Skin epidermis (tissue), 12 donors: ENCODE results near the gene UMAD1.

ENCODE experiments used
- H3K27ac ChIP-seq, 21 experiments: fragments of 200-600 bp; sonication (generic) in 11 of 21; one replicate each; pipeline ENCODE4 v1.5.0; 2020; ENCODE audit warnings: mild to moderate bottlenecking in 3 of 21, inconsistent platforms in 2 of 21, moderate library complexity in 2 of 21
- H3K4me3 ChIP-seq, 7 experiments: fragments of 200-600 bp; sonication (generic) in 2 of 7; one replicate each; pipeline ENCODE4 v1.5.0; 2020; ENCODE audit warnings: inconsistent platforms in 2 of 7, mild to moderate bottlenecking in 2 of 7, moderate library complexity in 1 of 7

Gene UMAD1

GRCh38 chr7:7640221-7641128, at the start of gene UMAD1:
Gene UMAD1, plus strand, starts transcription at chr7:7640752. Its CDS starts 32,620 bp downstream, at chr7:7673372.
- peak within 1 kb of the TSS; percentile 55 to 94 (median 88) for H3K27ac ChIP-seq
- H3K4me3 ChIP-seq = peak within 1 kb of the TSS; percentile 57 to 86 (median 79)

GRCh38 chr7:7595451-7595850, 45.1 kb upstream of the UMAD1 start:
- no peak overlapping the region for H3K27ac ChIP-seq
- no peak overlapping the region for H3K4me3 ChIP-seq

GRCh38 chr7:7596176-7596575, 44.4 kb upstream of the UMAD1 start:
- no peak overlapping the region for H3K27ac ChIP-seq
- no peak overlapping the region for H3K4me3 ChIP-seq

- Histone ChIP-seq H3K27ac (no peak overlapping the region), H3K4me3 (no peak overlapping the region)
These were observed 33.5 kb upstream of the UMAD1 start for GRCh38 chr7:7607010-7607409.

- Histone ChIP-seq H3K27ac (no peak overlapping the region), H3K4me3 (no peak overlapping the region)
These were observed 31.2 kb upstream of the UMAD1 start for GRCh38 chr7:7609330-7609729.

GRCh38 chr7:7612519-7612918, 28.0 kb upstream of the UMAD1 start:
- no peak overlapping the region for H3K27ac ChIP-seq
- H3K4me3 ChIP-seq = no peak overlapping the region

GRCh38 chr7:7613210-7613609, 27.3 kb upstream of the UMAD1 start:
- Histone ChIP-seq H3K27ac (no peak overlapping the region), H3K4me3 (no peak overlapping the region)

GRCh38 chr7:7614018-7614741, 26.4 kb upstream of the UMAD1 start:
- no peak overlapping the region for H3K27ac ChIP-seq

GRCh38 chr7:7617550-7617949, 23.0 kb upstream of the UMAD1 start:
- H3K4me3 ChIP-seq = no peak overlapping the region
- no peak overlapping the region for H3K27ac ChIP-seq

More at GRCh38 chr7:7614018-7614741, 26.4 kb upstream of the UMAD1 start:
- no peak overlapping the region for H3K4me3 ChIP-seq

- H3K27ac ChIP-seq = no peak overlapping the region
- no peak overlapping the region for H3K4me3 ChIP-seq
These were observed 22.1 kb upstream of the UMAD1 start for GRCh38 chr7:7618410-7618809.

GRCh38 chr7:7620236-7620635, 20.3 kb upstream of the UMAD1 start:
- Histone ChIP-seq H3K27ac (no peak overlapping the region), H3K4me3 (no peak overlapping the region)

- no peak overlapping the region for H3K4me3 ChIP-seq
- H3K27ac ChIP-seq = no peak overlapping the region
These were observed 19.8 kb upstream of the UMAD1 start for GRCh38 chr7:7620644-7621210.

GRCh38 chr7:7628476-7628875, 12.1 kb upstream of the UMAD1 start:
- Histone ChIP-seq H3K27ac (no peak overlapping the region), H3K4me3 (no peak overlapping the region)

- Histone ChIP-seq H3K27ac (no peak overlapping the region), H3K4me3 (no peak overlapping the region)
These were observed 9.8 kb upstream of the UMAD1 start for GRCh38 chr7:7630626-7631329.

GRCh38 chr7:7639421-7639820, 1.1 kb upstream of the UMAD1 start:
- Histone ChIP-seq H3K27ac (peak overlapping the region in 18 of 21 experiments; percentile 48 to 94 (median 81)), H3K4me3 (peak overlapping the region; percentile 57 to 86 (median 79))

GRCh38 chr7:7639847-7640220, 718 bp upstream of the UMAD1 start:
- peak overlapping the region in 19 of 21 experiments; percentile 48 to 94 (median 82) for H3K27ac ChIP-seq
- peak overlapping the region; percentile 57 to 86 (median 79) for H3K4me3 ChIP-seq

- Histone ChIP-seq H3K4me3 (peak overlapping the region; percentile 57 to 86 (median 79)), H3K27ac (peak overlapping the region; percentile 55 to 94 (median 88))
These were observed 644 bp downstream of the UMAD1 start for GRCh38 chr7:7641129-7641663.

GRCh38 chr7:7642081-7642480, 1.5 kb downstream of the UMAD1 start:
- no peak overlapping the region for H3K27ac ChIP-seq
- no peak overlapping the region for H3K4me3 ChIP-seq

- Histone ChIP-seq H3K27ac (no peak overlapping the region), H3K4me3 (no peak overlapping the region)
These were observed 7.0 kb downstream of the UMAD1 start for GRCh38 chr7:7647495-7648036.
